NCI-H128 (cell line): ENCODE measurements around the gene RNASEH2A.

Experiments used
- DNase-seq: peaks from one replicate; lab custom pipeline; 2025; ENCODE audit not compliant: unreplicated experiment; lab: John Stamatoyannopoulos, UW

Gene RNASEH2A

DNA sequence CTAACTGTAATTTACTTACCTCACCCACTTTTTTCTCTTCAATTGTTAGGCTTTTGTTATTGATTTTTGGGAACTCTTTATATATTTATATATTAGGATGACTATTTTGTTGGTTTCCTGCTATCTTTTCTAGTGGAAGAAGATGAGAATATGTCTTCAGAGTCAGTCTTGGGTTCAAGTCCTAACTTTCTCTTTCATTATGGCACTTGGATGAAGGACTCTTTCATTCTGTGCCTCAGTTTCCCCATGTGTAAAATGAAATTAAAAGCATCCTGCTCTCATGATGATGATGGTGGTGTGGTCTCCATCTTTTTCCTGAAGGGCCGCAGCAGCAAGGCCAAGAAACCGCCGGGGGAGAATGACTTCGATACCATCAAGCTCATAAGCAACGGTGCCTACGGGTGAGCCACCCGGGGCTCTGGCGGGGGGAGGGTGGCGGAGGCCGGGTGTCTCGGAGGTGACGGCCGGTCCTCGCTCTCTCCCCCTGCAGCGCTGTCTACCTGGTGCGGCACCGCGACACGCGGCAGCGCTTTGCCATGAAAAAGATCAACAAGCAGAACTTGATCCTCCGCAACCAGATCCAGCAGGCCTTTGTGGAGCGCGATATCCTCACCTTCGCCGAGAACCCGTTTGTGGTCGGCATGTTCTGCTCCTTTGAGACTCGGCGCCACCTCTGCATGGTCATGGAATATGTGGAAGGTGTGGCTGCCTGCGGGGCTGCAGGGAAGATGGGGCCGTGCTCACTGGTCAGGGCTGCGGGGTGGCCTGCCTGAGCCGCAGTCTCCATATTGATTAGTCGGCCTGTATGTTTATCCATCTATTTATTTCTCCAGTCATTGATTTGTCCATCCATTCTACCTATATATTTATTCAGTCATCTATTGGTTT, 51.9 kb downstream of the RNASEH2A start:
- no peak for DNase-seq

DNA sequence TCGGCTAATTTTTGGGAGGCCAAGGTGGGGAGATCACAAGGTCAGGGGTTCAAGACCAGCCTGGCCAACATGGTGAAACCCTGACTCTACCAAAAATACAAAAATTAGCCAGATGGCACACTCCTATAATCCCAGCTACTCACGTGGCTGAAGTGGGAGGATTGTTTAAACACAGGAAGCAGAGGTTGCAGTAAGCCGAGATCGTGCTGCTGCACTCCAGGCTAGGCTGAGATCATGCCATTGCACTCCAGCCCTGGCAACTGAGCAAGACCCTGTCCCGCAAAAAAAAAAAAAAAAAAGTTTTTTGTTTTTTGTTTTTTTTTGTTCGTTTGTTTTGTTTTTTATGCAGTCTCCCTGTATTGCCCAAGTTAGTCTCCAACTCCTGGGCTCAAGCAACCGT, 53.2 kb downstream of the RNASEH2A start:
- DNase-seq: no peak
